Ovary (tissue), 9 donors: ENCODE results near the gene ACAD9. TPM values are rescaled to one million over a fixed set of nuclear protein-coding genes. Genes with fewer than 3 reads are reported as not detected.

Source experiments
- DNase-seq, 5 donors: peaks; one replicate each; pipeline ENCODE4 v3.0.0-alpha.2; 2019 to 2020
- H3K27ac ChIP-seq, 2 donors: fragments of 200-600 bp; one replicate each; pipeline versions ENCODE4 v1.5.1 to v1.8.0; 2019 to 2022
- H3K27me3 ChIP-seq: fragments of 200-600 bp; one replicate; pipeline ENCODE4 v1.8.0; 2022
- H3K36me3 ChIP-seq: fragments of 200-600 bp; sonication (generic); one replicate; pipeline ENCODE4 v1.5.1; 2019
- H3K4me1 ChIP-seq: one replicate; pipeline ENCODE4 v1.8.1; 2013; ENCODE audit warnings: mild to moderate bottlenecking, moderate library complexity; ENCODE audit not compliant: insufficient read depth
- H3K4me3 ChIP-seq: fragments of 200-600 bp; sonication (generic); one replicate; pipeline ENCODE4 v1.5.1; 2017
- H3K9me3 ChIP-seq, 2 donors: fragments of 200-600 bp in 1 of 2; sonication (generic) in 1 of 2; one replicate each; pipeline versions ENCODE4 v1.5.1 to v1.8.1; 2013 to 2019; ENCODE audit warnings: mild to moderate bottlenecking in 1 of 2, moderate library complexity in 1 of 2
- CTCF ChIP-seq, 3 donors: fragments of 450-650 bp in 2 of 3; fragments of 200-600 bp in 1 of 3; IDR thresholded peaks; one replicate each; pipeline versions ENCODE4 v1.5.1 to v1.8.0; 2016 to 2022; ENCODE audit warnings: antibody characterized with exemption in 3 of 3, mild to moderate bottlenecking in 1 of 3
- EP300 ChIP-seq: sonication (generic); formaldehyde crosslinking; IDR thresholded peaks from one replicate; pipeline ENCODE4 v1.6.1; 2017; ENCODE audit warnings: antibody characterized with exemption
- POLR2A ChIP-seq: fragments of 450-650 bp; IDR thresholded peaks from one replicate; pipeline ENCODE4 v1.6.1; 2017; ENCODE audit warnings: antibody characterized with exemption, mild to moderate bottlenecking, moderate library complexity
- WGBS, 3 donors: extraction: QIAGEN DNeasy Blood & Tissue Kit in 1 of 3; methylation state at CpG; one replicate each; pipeline versions ENCODE4 v1.1.5 to v1.1.7; 2013 to 2017; 5-methylcytosine and 5-hydroxymethylcytosine counted together
- intact Hi-C, 4 donors: fragments of 100-400 bp; cut with DNase I; formaldehyde crosslinking; loops; one replicate each; pipeline versions ENCODE4 v1.11.0 to v1.15.1; 2022 to 2023
- polyA plus RNA-seq, 2 donors: library from polyadenylated mRNA; stranded (reverse); fragments of 200-250 nt in 1 of 2; fragments of 350-450 nt in 1 of 2; fragmentation: Illumina TruSeq in 1 of 2; extraction: RNeasy Lipid Tissue Mini Kit (QIAGEN cat#74804) in 1 of 2; gene quantifications; one replicate each; pipeline ENCODE4 v1.2.3, GENCODE V29; 2013 to 2014
- total RNA-seq, 7 donors: library from RNA; depleted of rRNA in 2 of 7; stranded (reverse); fragments of >200 nt in 2 of 7; fragmentation: NEBNext Ultra II Directional in 3 of 7; extraction: Animal tissue kit (Norgen Biotek cat#: 25700) in 3 of 7; gene quantifications; one replicate each; pipeline versions ENCODE4 v1.1.0 to v1.2.4, GENCODE V29; 2016 to 2023
- donor health status: DM: no; HTN: no; CAD: no; lungs with moderate emphysema.
- donor health status: DM: no; HTN: no; CAD: no.
- donor health status: Bipolar disorder and iron deficiency.
- donor health status: DM: yes; HTN: yes; CAD: no.
- donor health status: DM: no; HTN: no; CAD: no.
- donor health status: DM: yes; HTN: yes; CAD: no.

ACAD9 gene
- total and polyA plus RNA-seq, 9 donors: 21.8 to 51.7 (median 36.5) TPM

DNA sequence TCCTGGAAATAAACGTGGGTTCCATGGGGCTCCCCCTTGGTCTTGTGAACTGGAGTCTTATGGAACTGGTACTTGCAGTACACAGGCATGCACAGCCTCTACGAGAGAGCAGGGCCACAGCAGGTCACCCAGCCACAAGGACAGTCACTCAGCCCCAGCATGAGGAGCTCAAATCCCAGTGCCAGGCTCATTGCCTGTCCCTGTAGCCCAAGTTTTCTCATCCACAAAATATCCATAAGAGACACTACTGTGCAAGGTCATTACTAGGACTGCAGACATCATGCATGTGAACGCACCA, 66.4 kb downstream of the ACAD9 start:
- WGBS, 3 donors: 71 to 88% (median 74%) methylated on average over 3 of the region's 3 CpGs
- no peak for DNase-seq
- no peaks in the 10 kb centered on the region for H3K4me1 ChIP-seq
- H3K4me3 ChIP-seq: no peak overlapping the region
- intact Hi-C loops: no loop called here
- H3K9me3 ChIP-seq: no peaks in the 10 kb centered on the region
- no peaks in the 10 kb centered on the region for H3K36me3 ChIP-seq
- H3K27ac ChIP-seq: no peak overlapping the region
- TF ChIP-seq EP300 (no peak), CTCF (IDR thresholded peaks at IDR 0.05) (no peak), POLR2A (no peak)
- H3K27me3 ChIP-seq: no peaks in the 10 kb centered on the region

DNA sequence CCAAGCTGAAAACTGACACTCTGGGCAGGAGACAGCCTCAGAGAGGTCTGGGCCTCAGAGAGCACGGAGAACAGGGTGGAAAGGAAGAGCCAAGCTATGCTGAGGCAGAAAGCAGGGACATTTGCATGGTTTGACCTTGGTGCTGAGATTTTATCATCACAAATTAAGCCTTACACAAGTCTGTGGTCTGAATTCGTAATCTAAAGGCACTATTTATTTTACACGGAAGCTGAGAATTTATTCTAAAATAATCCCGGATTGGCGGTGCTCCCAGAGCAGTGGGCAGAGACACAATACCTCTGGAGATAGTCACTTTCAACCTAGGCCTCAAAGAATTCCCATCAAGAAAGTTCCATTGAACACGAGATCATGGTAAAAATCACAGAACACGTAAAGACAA, 67.0 kb downstream of the ACAD9 start:
- no peaks in the 10 kb centered on the region for H3K36me3 ChIP-seq
- intact Hi-C loops: no loop called here
- no peak for DNase-seq
- H3K9me3 ChIP-seq: no peaks in the 10 kb centered on the region
- 28 to 46% (median 33%) methylated on average over 7 of the region's 7 CpGs for WGBS, 3 donors
- H3K4me3 ChIP-seq: no peak overlapping the region
- TF ChIP-seq EP300 (no peak), CTCF (IDR thresholded peaks at IDR 0.05) (no peak), POLR2A (no peak)
- H3K27ac ChIP-seq: no peak overlapping the region
- no peaks in the 10 kb centered on the region for H3K4me1 ChIP-seq
- H3K27me3 ChIP-seq: no peaks in the 10 kb centered on the region

GRCh38 chr3:128949158-128949557, 69.7 kb downstream of the ACAD9 start:
- no peak overlapping the region for H3K4me3 ChIP-seq
- H3K9me3 ChIP-seq: no peaks in the 10 kb centered on the region
- DNase-seq: no peak
- no peaks in the 10 kb centered on the region for H3K4me1 ChIP-seq
- intact Hi-C loops: no loop called here
- H3K36me3 ChIP-seq: no peaks in the 10 kb centered on the region
- no peaks in the 10 kb centered on the region for H3K27me3 ChIP-seq
- WGBS, 3 donors: 95 to 98% (median 96%) methylated on average over 3 of the region's 3 CpGs
- no peak for TF ChIP-seq EP300
- TF ChIP-seq CTCF (IDR thresholded peaks at IDR 0.05): no peak
- no peak overlapping the region for H3K27ac ChIP-seq

DNA sequence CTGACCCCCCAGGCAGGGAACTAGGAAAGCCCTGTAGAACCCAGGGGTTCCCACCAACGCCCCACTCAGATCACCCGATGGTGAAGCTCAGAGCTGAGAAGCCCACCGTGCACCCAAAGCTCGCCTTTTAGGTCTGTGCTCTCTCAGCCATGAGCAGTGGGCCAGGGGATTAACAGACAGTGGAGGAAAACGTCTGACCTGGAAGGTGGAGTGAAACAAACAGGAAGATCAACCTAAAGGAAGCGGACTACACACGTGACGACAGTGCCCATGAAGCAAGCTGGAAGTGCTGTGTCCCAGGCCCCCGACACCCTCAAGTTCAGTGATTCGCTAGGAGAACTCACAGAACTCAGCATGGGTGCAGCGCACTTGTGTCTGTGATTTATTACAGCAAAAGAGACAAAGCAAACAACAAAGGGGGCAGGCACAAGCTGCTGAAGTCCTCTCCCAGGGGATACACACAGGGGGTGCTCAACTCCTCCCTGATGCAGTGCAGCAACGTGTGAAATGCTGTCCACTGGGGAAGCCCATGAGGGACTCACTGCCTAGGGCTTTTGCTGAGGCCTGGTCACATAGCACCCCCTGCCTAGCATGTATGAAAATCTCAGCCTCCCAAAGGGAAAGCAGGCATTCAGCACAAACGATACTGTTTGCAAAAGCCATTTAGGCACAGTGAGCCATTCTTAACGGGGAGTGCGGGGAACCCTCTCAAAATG, 71.0 kb downstream of the ACAD9 start:
- 65 to 71% (median 69%) methylated on average over 15 of the region's 15 CpGs for WGBS, 3 donors
- intact Hi-C loops: no loop called here
- Histone ChIP-seq H3K27me3 (no peaks in the 10 kb centered on the region), H3K4me3 (no peak overlapping the region), H3K4me1 (no peaks in the 10 kb centered on the region), H3K9me3 (no peaks in the 10 kb centered on the region), H3K27ac (no peak overlapping the region), H3K36me3 (no peaks in the 10 kb centered on the region)
- DNase-seq: no peak
- TF ChIP-seq POLR2A (no peak), EP300 (no peak), CTCF (IDR thresholded peaks at IDR 0.05) (no peak)
